KMS-11 (cell line): ENCODE results near the gene KRT35.

Experiments
- H2AFZ ChIP-seq: fragments of 200-600 bp; sonication (generic); 2 replicates; pipeline ENCODE4 v1.6.1; 2016; ENCODE audit warnings: antibody characterized with exemption, mixed run types, low read depth
- H3K27ac ChIP-seq: fragments of 200-600 bp; sonication (generic); 2 replicates; pipeline ENCODE4 v1.6.1; 2016; ENCODE audit warnings: mild to moderate bottlenecking, mixed run types
- H3K27me3 ChIP-seq: fragments of 200-600 bp; sonication (generic); 2 replicates; pipeline ENCODE4 v1.6.1; 2017; ENCODE audit warnings: mild to moderate bottlenecking, low read depth, mixed run types, moderate library complexity; ENCODE audit not compliant: insufficient read depth
- H3K36me3 ChIP-seq: fragments of 200-600 bp; sonication (generic); 2 replicates; pipeline ENCODE4 v1.6.1; 2017; ENCODE audit warnings: mild to moderate bottlenecking, mixed run types; ENCODE audit not compliant: insufficient read depth
- H3K4me1 ChIP-seq: fragments of 200-600 bp; sonication (generic); 2 replicates; pipeline ENCODE4 v1.6.1; 2016; ENCODE audit warnings: mild to moderate bottlenecking, low read depth, mixed run types; ENCODE audit not compliant: poor library complexity, severe bottlenecking
- H3K4me2 ChIP-seq: fragments of 200-600 bp; sonication (generic); 2 replicates; pipeline ENCODE4 v1.7.0; 2016; ENCODE audit warnings: mild to moderate bottlenecking, mixed run types
- H3K4me3 ChIP-seq: fragments of 200-600 bp; sonication (generic); IDR thresholded peaks from 2 replicates; pipeline ENCODE4 v1.6.1; 2017; ENCODE audit warnings: low read depth, low read length, mixed read lengths; ENCODE audit not compliant: insufficient read depth
- H3K79me2 ChIP-seq: fragments of 200-600 bp; sonication (generic); 2 replicates; pipeline ENCODE4 v1.6.1; 2016; ENCODE audit warnings: low read depth, mixed run types; ENCODE audit not compliant: insufficient read depth
- H3K9ac ChIP-seq: fragments of 200-600 bp; sonication (generic); 2 replicates; pipeline ENCODE4 v1.6.1; 2016; ENCODE audit warnings: mild to moderate bottlenecking, mixed run types
- H4K20me1 ChIP-seq: fragments of 200-600 bp; sonication (generic); 2 replicates; pipeline ENCODE4 v1.6.1; 2016; ENCODE audit warnings: mild to moderate bottlenecking, mixed run types; ENCODE audit not compliant: insufficient read depth
- TF ChIP-seq, protein P1 (sequence below): fragments of 200-600 bp; sonication (generic); conservative IDR thresholded peaks from 2 replicates; pipeline ENCODE4 v1.6.1; 2017; ENCODE audit warnings: low read depth, mild to moderate bottlenecking, antibody characterized with exemption, low read length, moderate library complexity, mixed read lengths

The KRT35 gene

DNA sequence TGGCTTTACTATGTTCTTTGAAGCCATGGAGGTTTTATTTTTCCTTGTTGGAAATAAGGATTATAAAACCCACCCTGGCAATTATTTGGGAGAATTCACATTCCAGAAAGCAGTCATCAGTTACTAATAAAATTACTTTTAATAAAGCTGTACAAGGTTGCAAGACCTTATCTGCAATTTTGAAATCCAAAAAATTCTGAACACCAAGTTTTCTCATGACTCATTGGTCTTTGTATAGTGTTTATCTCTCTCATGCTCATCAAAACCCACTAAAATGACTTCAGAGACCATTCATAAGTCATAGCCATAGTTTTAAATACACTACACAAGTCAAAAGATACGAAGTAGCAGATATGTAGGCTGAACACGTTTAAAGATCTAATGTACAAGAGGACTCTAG is 34.1 kb downstream of the KRT35 start:
- H4K20me1 ChIP-seq = no peaks in the 10 kb centered on the region
- no peaks in the 10 kb centered on the region for H3K36me3 ChIP-seq
- no peaks in the 10 kb centered on the region for H3K79me2 ChIP-seq
- H3K4me3 ChIP-seq = no peak overlapping the region
- no peak overlapping the region for H2AFZ ChIP-seq
- no peak overlapping the region for H3K27ac ChIP-seq
- no peak overlapping the region for H3K9ac ChIP-seq
- H3K4me1 ChIP-seq = no peaks in the 10 kb centered on the region
- H3K27me3 ChIP-seq = no peaks in the 10 kb centered on the region
- TF ChIP-seq, protein P1, sequence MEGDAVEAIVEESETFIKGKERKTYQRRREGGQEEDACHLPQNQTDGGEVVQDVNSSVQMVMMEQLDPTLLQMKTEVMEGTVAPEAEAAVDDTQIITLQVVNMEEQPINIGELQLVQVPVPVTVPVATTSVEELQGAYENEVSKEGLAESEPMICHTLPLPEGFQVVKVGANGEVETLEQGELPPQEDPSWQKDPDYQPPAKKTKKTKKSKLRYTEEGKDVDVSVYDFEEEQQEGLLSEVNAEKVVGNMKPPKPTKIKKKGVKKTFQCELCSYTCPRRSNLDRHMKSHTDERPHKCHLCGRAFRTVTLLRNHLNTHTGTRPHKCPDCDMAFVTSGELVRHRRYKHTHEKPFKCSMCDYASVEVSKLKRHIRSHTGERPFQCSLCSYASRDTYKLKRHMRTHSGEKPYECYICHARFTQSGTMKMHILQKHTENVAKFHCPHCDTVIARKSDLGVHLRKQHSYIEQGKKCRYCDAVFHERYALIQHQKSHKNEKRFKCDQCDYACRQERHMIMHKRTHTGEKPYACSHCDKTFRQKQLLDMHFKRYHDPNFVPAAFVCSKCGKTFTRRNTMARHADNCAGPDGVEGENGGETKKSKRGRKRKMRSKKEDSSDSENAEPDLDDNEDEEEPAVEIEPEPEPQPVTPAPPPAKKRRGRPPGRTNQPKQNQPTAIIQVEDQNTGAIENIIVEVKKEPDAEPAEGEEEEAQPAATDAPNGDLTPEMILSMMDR = no peak
- no peak overlapping the region for H3K4me2 ChIP-seq

DNA sequence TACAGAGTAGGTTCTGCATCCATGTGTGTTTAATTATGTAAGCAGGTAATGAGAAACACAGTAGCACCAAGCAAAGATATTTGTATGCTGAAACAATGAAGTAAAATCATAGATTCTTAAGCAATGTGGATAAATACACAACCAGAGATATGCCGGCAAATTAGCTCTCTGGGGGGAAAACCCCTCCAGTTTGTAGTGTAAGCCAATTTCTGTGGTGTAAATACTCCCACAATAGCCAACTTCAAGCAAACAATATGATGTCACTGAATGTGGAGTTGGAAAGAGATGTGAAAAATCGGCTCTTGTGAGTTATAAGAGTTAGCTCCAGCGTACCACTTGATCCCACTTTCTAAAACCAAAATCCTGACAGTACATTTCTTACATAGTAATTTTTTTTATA is 36.3 kb downstream of the KRT35 start:
- Histone ChIP-seq H4K20me1 (no peaks in the 10 kb centered on the region), H3K27ac (no peak overlapping the region), H3K79me2 (no peaks in the 10 kb centered on the region), H3K4me2 (no peak overlapping the region), H3K4me3 (no peak overlapping the region), H3K36me3 (no peaks in the 10 kb centered on the region), H3K4me1 (no peaks in the 10 kb centered on the region), H3K27me3 (no peaks in the 10 kb centered on the region), H3K9ac (no peak overlapping the region), H2AFZ (no peak overlapping the region)
- TF ChIP-seq, protein P1 = no peak

DNA sequence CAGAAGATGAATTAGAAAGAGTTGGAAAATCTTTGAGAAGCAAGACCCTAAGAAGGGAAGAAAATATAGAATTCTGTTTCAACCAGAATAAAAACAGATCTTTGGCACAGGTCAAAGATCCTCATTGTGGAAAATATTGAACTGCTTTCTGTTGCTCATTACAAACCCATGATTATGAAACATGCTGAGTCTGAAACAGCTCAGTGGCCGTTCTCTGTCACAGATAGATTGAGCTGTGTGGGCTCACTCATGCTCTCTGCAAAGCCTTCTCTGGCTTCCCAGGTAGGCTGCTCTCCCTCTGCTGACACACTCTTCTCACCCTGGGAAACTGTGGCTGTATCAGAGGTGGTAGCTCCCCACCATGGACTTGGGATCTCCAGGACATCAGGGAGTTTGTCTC is 36.8 kb downstream of the KRT35 start:
- TF ChIP-seq, protein P1 = no peak
- H4K20me1 ChIP-seq = no peaks in the 10 kb centered on the region

DNA sequence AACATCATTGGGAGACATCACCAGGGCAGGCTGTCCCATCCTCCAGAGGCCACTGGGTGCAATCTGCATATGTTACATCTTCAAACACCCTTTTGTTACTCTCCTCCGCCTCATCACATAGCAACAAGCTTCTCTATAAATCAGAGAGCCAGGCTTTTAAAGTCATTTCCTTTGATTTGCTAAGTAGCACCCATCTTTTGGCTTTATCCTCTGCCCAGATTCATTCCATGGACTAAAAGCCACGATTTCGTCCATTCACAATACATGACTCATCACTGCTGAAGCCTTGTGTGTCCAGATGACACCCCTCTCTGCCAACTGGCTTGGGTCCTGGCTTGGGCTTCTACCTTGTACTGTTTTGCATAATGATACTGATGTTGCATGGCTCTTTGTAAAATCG is 38.2 kb downstream of the KRT35 start:
- Histone ChIP-seq H3K4me2 (no peak overlapping the region), H2AFZ (no peak overlapping the region), H4K20me1 (no peaks in the 10 kb centered on the region), H3K27me3 (no peaks in the 10 kb centered on the region), H3K4me1 (no peaks in the 10 kb centered on the region), H3K36me3 (no peaks in the 10 kb centered on the region), H3K4me3 (no peak overlapping the region), H3K79me2 (no peaks in the 10 kb centered on the region), H3K9ac (no peak overlapping the region), H3K27ac (no peak overlapping the region)
- TF ChIP-seq, protein P1 = no peak

More for the DNA sequence above, 36.8 kb downstream of the KRT35 start:
- H3K27ac ChIP-seq = no peak overlapping the region
- H3K36me3 ChIP-seq = no peaks in the 10 kb centered on the region
- H3K4me3 ChIP-seq = no peak overlapping the region
- H3K27me3 ChIP-seq = no peaks in the 10 kb centered on the region
- no peak overlapping the region for H2AFZ ChIP-seq
- no peak overlapping the region for H3K9ac ChIP-seq
- H3K4me1 ChIP-seq = no peaks in the 10 kb centered on the region
- H3K4me2 ChIP-seq = no peak overlapping the region
- H3K79me2 ChIP-seq = no peaks in the 10 kb centered on the region
